IMR-90 (cell line): Measurements from ENCODE around the gene AFG3L2. TPM values are rescaled to one million over a fixed set of nuclear protein-coding genes. Genes with fewer than 3 reads are reported as not detected.

Experiments used
- ATAC-seq: fragments of 200-7000 bp; cut with Tn5 transposase; 2 replicates; pipeline ENCODE4 v1.9.1; 2020; ENCODE audit warnings: low read depth, mild to moderate bottlenecking, moderate library complexity
- BruUV-seq: library from RNA; stranded (reverse); fragments of 400-500 nt; replicated peaks from 2 replicates; lab custom pipeline; 2021; lab: Mats Ljungman, UMichigan
- CTCF ChIA-PET: fragments of 300-600 bp; formaldehyde crosslinking; extraction: SDS; loops from one replicate; lab custom pipeline; 2021; ENCODE audit warnings: antibody characterized with exemption; lab: Yijun Ruan, JAX
- POLR2A ChIA-PET: fragments of 300-600 bp; sonication (Branson Sonifier 250); formaldehyde crosslinking; loops from one replicate; lab custom pipeline; 2022; ENCODE audit warnings: antibody characterized with exemption; ENCODE audit not compliant: unreplicated experiment; lab: Charles Lee
- DNase-seq: peaks from one replicate; pipeline ENCODE4 v3.0.0; 2013
- H2AFZ ChIP-seq: replicated peaks from 2 replicates; pipeline ENCODE3; 2013; ENCODE audit warnings: low read length, mild to moderate bottlenecking; ENCODE audit not compliant: poor library complexity
- H2AK5ac ChIP-seq: 2 replicates; pipeline ENCODE4 v1.6.1; 2013; ENCODE audit warnings: low read depth, low read length, inconsistent platforms
- H2AK9ac ChIP-seq: replicated peaks from 2 replicates; pipeline ENCODE3; 2013; ENCODE audit warnings: mild to moderate bottlenecking, low read depth, low read length, moderate library complexity; ENCODE audit not compliant: poor library complexity
- H2BK120ac ChIP-seq: 2 replicates; pipeline ENCODE4 v1.6.1; 2013; ENCODE audit warnings: low read depth, low read length, inconsistent platforms
- H2BK15ac ChIP-seq: 3 replicates; pipeline ENCODE4 v1.6.1; 2013; ENCODE audit warnings: low read depth, low read length, inconsistent platforms
- H2BK20ac ChIP-seq: 2 replicates; pipeline ENCODE4 v1.6.1; 2013; ENCODE audit warnings: low read depth, mild to moderate bottlenecking, inconsistent platforms, low read length, moderate library complexity
- H2BK5ac ChIP-seq: 2 replicates; pipeline ENCODE4 v1.6.1; 2013; ENCODE audit warnings: mild to moderate bottlenecking, low read depth, low read length, inconsistent platforms; ENCODE audit not compliant: poor library complexity, severe bottlenecking
- H3K14ac ChIP-seq: replicated peaks from 2 replicates; pipeline ENCODE4 v1.6.1; 2013; ENCODE audit warnings: low read depth, low read length, inconsistent platforms
- H3K18ac ChIP-seq: 2 replicates; pipeline ENCODE4 v1.6.1; 2013; ENCODE audit warnings: low read depth, low read length, control low read depth
- H3K23ac ChIP-seq: 2 replicates; pipeline ENCODE4 v1.6.1; 2013; ENCODE audit warnings: low read depth, low read length, inconsistent platforms
- H3K27ac ChIP-seq: 2 replicates; pipeline ENCODE4 v1.5.1; 2013; ENCODE audit warnings: mild to moderate bottlenecking, control low read depth, low read length; ENCODE audit not compliant: insufficient read depth
- H3K27me3 ChIP-seq: 2 replicates; pipeline ENCODE4 v1.6.1; 2013; ENCODE audit warnings: low read length; ENCODE audit not compliant: control insufficient read depth, insufficient read depth
- H3K36me3 ChIP-seq: 2 replicates; pipeline ENCODE4 v1.6.1; 2013; ENCODE audit warnings: low read length, mixed read lengths; ENCODE audit not compliant: control insufficient read depth, insufficient read depth
- H3K4ac ChIP-seq: 2 replicates; pipeline ENCODE4 v1.6.1; 2013; ENCODE audit warnings: low read depth, low read length, inconsistent platforms
- H3K4me1 ChIP-seq: 2 replicates; pipeline ENCODE4 v1.6.1; 2013; ENCODE audit warnings: low read length, mixed read lengths; ENCODE audit not compliant: control insufficient read depth, insufficient read depth
- H3K4me2 ChIP-seq: 2 replicates; pipeline ENCODE4 v1.6.1; 2013; ENCODE audit warnings: low read depth, mild to moderate bottlenecking, control low read depth, low read length, moderate library complexity
- H3K4me3 ChIP-seq: 2 replicates; pipeline ENCODE4 v1.5.1; 2013; ENCODE audit warnings: low read depth, mild to moderate bottlenecking, control low read depth, low read length, moderate library complexity; ENCODE audit not compliant: insufficient read depth
- H3K56ac ChIP-seq: 2 replicates; pipeline ENCODE4 v1.6.1; 2013; ENCODE audit warnings: low read length, inconsistent platforms; ENCODE audit not compliant: insufficient read depth; ENCODE audit errors: extremely low read depth
- H3K79me1 ChIP-seq, 2 experiments: 2 replicates each; pipeline ENCODE4 v1.6.1; 2013; ENCODE audit warnings: low read length in 2 of 2, inconsistent platforms in 1 of 2, low read depth in 1 of 2
- H3K9ac ChIP-seq: 2 replicates; pipeline ENCODE4 v1.6.1; 2013; ENCODE audit warnings: low read depth, low read length, control low read depth
- H3K9me1 ChIP-seq: 2 replicates; pipeline ENCODE4 v1.6.1; 2013; ENCODE audit warnings: low read length, inconsistent platforms; ENCODE audit not compliant: insufficient read depth
- H3K9me3 ChIP-seq: 2 replicates; pipeline ENCODE4 v1.6.1; 2013; ENCODE audit warnings: low read length; ENCODE audit not compliant: control insufficient read depth, insufficient read depth
- H4K20me1 ChIP-seq: 2 replicates; pipeline ENCODE4 v1.6.1; 2013; ENCODE audit warnings: low read length, inconsistent platforms; ENCODE audit not compliant: insufficient read depth
- H4K5ac ChIP-seq: 2 replicates; pipeline ENCODE4 v1.6.1; 2013; ENCODE audit warnings: mild to moderate bottlenecking, low read depth, low read length, control low read depth
- H4K8ac ChIP-seq, 2 experiments: 2 replicates each; pipeline ENCODE4 v1.6.1; 2013; ENCODE audit warnings: low read depth in 2 of 2, low read length in 2 of 2, control low read depth in 1 of 2, inconsistent platforms in 1 of 2
- H4K91ac ChIP-seq: 2 replicates; pipeline ENCODE4 v1.6.1; 2013; ENCODE audit warnings: low read depth, low read length, inconsistent platforms; ENCODE audit not compliant: insufficient read depth
- BHLHE40 ChIP-seq: fragments of 150-350 bp; IDR thresholded peaks from 2 replicates; pipeline ENCODE4 v1.6.1; 2016; ENCODE audit warnings: mild to moderate bottlenecking, low read depth, low read length
- CEBPB ChIP-seq: IDR thresholded peaks from 2 replicates; pipeline ENCODE4 v1.6.1; 2012; ENCODE audit warnings: low read depth, low read length, improper control_type of control experiment
- CHD1 ChIP-seq: IDR thresholded peaks from 2 replicates; pipeline ENCODE4 v1.6.1; 2012; ENCODE audit warnings: low read depth, low read length, improper control_type of control experiment
- FOS ChIP-seq: fragments of 150-350 bp; IDR thresholded peaks from 2 replicates; pipeline ENCODE4 v1.6.1; 2016; ENCODE audit warnings: low read depth, low read length
- NFE2L2 ChIP-seq: fragments of 150-350 bp; IDR thresholded peaks from 2 replicates; pipeline ENCODE4 v1.6.1; 2016; ENCODE audit warnings: low read depth, mild to moderate bottlenecking, low read length
- POLR2A ChIP-seq: IDR thresholded peaks from 2 replicates; pipeline ENCODE4 v1.6.1; 2012; ENCODE audit warnings: mild to moderate bottlenecking, low read depth, low read length
- RAD21 ChIP-seq: IDR thresholded peaks from 2 replicates; pipeline ENCODE4 v1.6.1; 2012; ENCODE audit warnings: low read length, improper control_type of control experiment
- RFX5 ChIP-seq: IDR thresholded peaks from 2 replicates; pipeline ENCODE4 v1.8.0; 2012; ENCODE audit warnings: low read depth, mild to moderate bottlenecking, low read length, moderate library complexity
- WGBS, 2 experiments: methylation state at CpG; one replicate each; pipeline versions ENCODE4 v1.1.5 to v1.1.7; 2013; ENCODE audit warnings: missing lambda C conversion rate in 2 of 2; ENCODE audit not compliant: insufficient read length in 1 of 2; ENCODE audit errors: extremely low coverage in 2 of 2; 5-methylcytosine and 5-hydroxymethylcytosine counted together
- dilution Hi-C: fragments of 300-500 bp; cut with HindIII; formaldehyde crosslinking; loops from one replicate; pipeline ENCODE4 v1.14.3; 2018; ENCODE audit warnings: low sequenced_read_pairs; ENCODE audit not compliant: unreplicated experiment
- in situ Hi-C: fragments of 300-500 bp; cut with MboI; formaldehyde crosslinking; loops from 3 replicates; pipeline ENCODE4 v1.14.3; 2019; ENCODE audit warnings: low sequenced_read_pairs, inconsistent platforms, mixed read lengths
- intact Hi-C: fragments of 100-400 bp; cut with micrococcal nuclease; formaldehyde crosslinking; loops from 2 replicates; pipeline ENCODE4 v1.10.0; 2022
- polyA plus RNA-seq, 3 experiments: library from polyadenylated mRNA; depleted of rRNA; stranded (reverse); fragments of >200 nt; gene quantifications; 2 replicates each; pipeline ENCODE4 v1.2.3, GENCODE V29; 2012; ENCODE audit warnings: low replicate concordance in 1 of 3
- total RNA-seq: library from RNA; depleted of rRNA; stranded (reverse); fragments of >200 nt; gene quantifications from 2 replicates; pipeline ENCODE4 v1.2.3, GENCODE V29; 2012
- TF ChIP-seq, protein P1 (sequence below): fragments of 150-350 bp; IDR thresholded peaks from 2 replicates; pipeline ENCODE4 v1.6.1; 2017; ENCODE audit warnings: mild to moderate bottlenecking, antibody characterized with exemption, low read length, low read depth
- TF ChIP-seq, protein P2 (sequence below): conservative IDR thresholded peaks from 2 replicates; pipeline ENCODE4 v1.5.1; 2012; ENCODE audit warnings: mild to moderate bottlenecking, low read depth, low read length, improper control_type of control experiment

The AFG3L2 gene
- total and polyA plus RNA-seq, 2 of the 4 experiments (the other 2 are of a cell fraction): 26.9 to 37.6 TPM

DNA sequence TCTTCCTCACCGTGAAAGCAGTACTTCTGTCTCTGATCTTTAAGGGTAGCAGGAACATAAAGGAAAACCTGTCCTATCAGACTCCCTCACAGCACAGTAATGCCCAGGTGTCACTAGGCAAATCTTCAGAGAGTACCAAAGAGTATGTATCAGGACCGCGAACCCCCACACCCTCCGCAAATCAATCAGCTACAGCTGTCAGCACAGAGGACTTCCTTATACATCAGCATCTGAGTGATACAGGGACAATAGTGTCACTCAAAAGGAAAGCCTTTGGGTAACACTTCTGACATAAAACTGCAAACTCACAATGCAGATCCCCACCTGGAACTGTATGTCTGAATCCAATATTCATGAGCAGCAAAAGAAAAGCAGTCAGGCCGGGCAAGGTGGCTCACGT, 2.6 kb downstream of the AFG3L2 start:
- Histone ChIP-seq H3K4ac (no peak overlapping the region), H3K27me3 (no peaks in the 10 kb centered on the region), H3K18ac (no peak overlapping the region), H2BK20ac (no peak overlapping the region), H4K5ac (no peak overlapping the region), H2BK15ac (no peak overlapping the region), H3K27ac (no peak overlapping the region), H3K9me1 (peaks cover 14% of the 10 kb centered on the region), H3K36me3 (no peaks in the 10 kb centered on the region), H2BK5ac (no peak overlapping the region), H4K20me1 (peaks cover 46% of the 10 kb centered on the region), H3K9me3 (no peaks in the 10 kb centered on the region), H3K4me1 (peaks cover 2% of the 10 kb centered on the region), H3K79me1 (peaks cover 18 to 61% of the 10 kb centered on the region in 2 experiments; a peak in 3 of 4 replicates), H3K23ac (peak overlapping the region; percentile 48; the same call in 1 of the 2 replicates), H2AK5ac (no peak overlapping the region), H4K91ac (no peak overlapping the region), H3K56ac (no peak overlapping the region), H3K4me2 (no peak overlapping the region), H3K4me3 (no peak overlapping the region), H2AK9ac (peak overlapping the region; percentile 69), H3K14ac (no peak overlapping the region), H3K9ac (no peak overlapping the region), H4K8ac (no peak overlapping the region), H2BK120ac (no peak overlapping the region), H2AFZ (no peak overlapping the region)
- ATAC-seq (no peak), DNase-seq (no peak)
- ChIA-PET CTCF (no interaction called here), POLR2A (no interaction called here)
- dilution Hi-C loops (no loop called here), in situ Hi-C loops (loop anchor here (10.0 kb wide), 2 partner anchors 60 to 570 kb away; partner anchors contain the start of gene SEH1L), intact Hi-C loops (no loop called here)
- TF ChIP-seq, protein P1, sequence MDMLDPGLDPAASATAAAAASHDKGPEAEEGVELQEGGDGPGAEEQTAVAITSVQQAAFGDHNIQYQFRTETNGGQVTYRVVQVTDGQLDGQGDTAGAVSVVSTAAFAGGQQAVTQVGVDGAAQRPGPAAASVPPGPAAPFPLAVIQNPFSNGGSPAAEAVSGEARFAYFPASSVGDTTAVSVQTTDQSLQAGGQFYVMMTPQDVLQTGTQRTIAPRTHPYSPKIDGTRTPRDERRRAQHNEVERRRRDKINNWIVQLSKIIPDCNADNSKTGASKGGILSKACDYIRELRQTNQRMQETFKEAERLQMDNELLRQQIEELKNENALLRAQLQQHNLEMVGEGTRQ: no peak
- TF ChIP-seq RAD21 (no peak), BHLHE40 (no peak), FOS (no peak), CHD1 (no peak), RFX5 (no peak), NFE2L2 (no peak), POLR2A (no peak), CEBPB (no peak)
- TF ChIP-seq, protein P2, sequence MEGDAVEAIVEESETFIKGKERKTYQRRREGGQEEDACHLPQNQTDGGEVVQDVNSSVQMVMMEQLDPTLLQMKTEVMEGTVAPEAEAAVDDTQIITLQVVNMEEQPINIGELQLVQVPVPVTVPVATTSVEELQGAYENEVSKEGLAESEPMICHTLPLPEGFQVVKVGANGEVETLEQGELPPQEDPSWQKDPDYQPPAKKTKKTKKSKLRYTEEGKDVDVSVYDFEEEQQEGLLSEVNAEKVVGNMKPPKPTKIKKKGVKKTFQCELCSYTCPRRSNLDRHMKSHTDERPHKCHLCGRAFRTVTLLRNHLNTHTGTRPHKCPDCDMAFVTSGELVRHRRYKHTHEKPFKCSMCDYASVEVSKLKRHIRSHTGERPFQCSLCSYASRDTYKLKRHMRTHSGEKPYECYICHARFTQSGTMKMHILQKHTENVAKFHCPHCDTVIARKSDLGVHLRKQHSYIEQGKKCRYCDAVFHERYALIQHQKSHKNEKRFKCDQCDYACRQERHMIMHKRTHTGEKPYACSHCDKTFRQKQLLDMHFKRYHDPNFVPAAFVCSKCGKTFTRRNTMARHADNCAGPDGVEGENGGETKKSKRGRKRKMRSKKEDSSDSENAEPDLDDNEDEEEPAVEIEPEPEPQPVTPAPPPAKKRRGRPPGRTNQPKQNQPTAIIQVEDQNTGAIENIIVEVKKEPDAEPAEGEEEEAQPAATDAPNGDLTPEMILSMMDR: no peak
- no TSS peak for BruUV-seq
- no CpG with 5 or more reads among the region's 6 CpGs for WGBS, 2 experiments
